Measurements from ENCODE around the gene SNX30.

The SNX30 gene

GRCh38 chr9:112885324-112885723 is 134.8 kb downstream of the SNX30 start:
- DNase-seq (ENCODE audit: low read depth) = no peak

- no peak for DNase-seq (ENCODE audit: low read depth)
Observed at GRCh38 chr9:112886351-112886750, 135.8 kb downstream of the SNX30 start.

- DNase-seq (ENCODE audit: low read depth) = no peak
Observed at GRCh38 chr9:112887381-112887780, 136.8 kb downstream of the SNX30 start.

- no peak for DNase-seq (ENCODE audit: low read depth)
Observed at GRCh38 chr9:112890106-112891081, 139.8 kb downstream of the SNX30 start, which contains the start of gene SLC46A2. Gene SLC46A2, minus strand, starts transcription at chr9:112890876. Its CDS starts 195 bp downstream, at chr9:112890681.

- DNase-seq (ENCODE audit: low read depth) = no peak
Observed at GRCh38 chr9:112891521-112891920, 141.0 kb downstream of the SNX30 start.

- no peak for DNase-seq (ENCODE audit: low read depth)
Observed at GRCh38 chr9:112892981-112893380, 142.4 kb downstream of the SNX30 start.

- no peak for DNase-seq (ENCODE audit: low read depth)
Observed at GRCh38 chr9:112894041-112894440, 143.5 kb downstream of the SNX30 start.

GRCh38 chr9:112894699-112895098 is 144.1 kb downstream of the SNX30 start:
- no peak for DNase-seq (ENCODE audit: low read depth)

- no peak for DNase-seq (ENCODE audit: low read depth)
Observed at GRCh38 chr9:112896131-112896530, 145.6 kb downstream of the SNX30 start.

- no peak for DNase-seq (ENCODE audit: low read depth)
Observed at GRCh38 chr9:112898872-112899311, 148.3 kb downstream of the SNX30 start.

- no peak for DNase-seq (ENCODE audit: low read depth)
Observed at GRCh38 chr9:112900488-112900887, 149.9 kb downstream of the SNX30 start.

GRCh38 chr9:112900901-112901300 is 150.3 kb downstream of the SNX30 start:
- DNase-seq (ENCODE audit: low read depth) = no peak

- no peak for DNase-seq (ENCODE audit: low read depth)
Observed at GRCh38 chr9:112905084-112905483, 154.5 kb downstream of the SNX30 start.

- no peak for DNase-seq (ENCODE audit: low read depth)
Observed at GRCh38 chr9:112911736-112912135, 161.2 kb downstream of the SNX30 start.

GRCh38 chr9:112912636-112913035 is 162.1 kb downstream of the SNX30 start:
- no peak for DNase-seq (ENCODE audit: low read depth)

- DNase-seq (ENCODE audit: low read depth) = no peak
Observed at GRCh38 chr9:112913326-112913725, 162.8 kb downstream of the SNX30 start.

- no peak for DNase-seq (ENCODE audit: low read depth)
Observed at GRCh38 chr9:112914524-112914923, 164.0 kb downstream of the SNX30 start.

GRCh38 chr9:112917047-112917986 is 166.8 kb downstream of the SNX30 start:
- DNase-seq (ENCODE audit: low read depth) = no peak

GRCh38 chr9:112917987-112918362 is 167.4 kb downstream of the SNX30 start:
- no peak for DNase-seq (ENCODE audit: low read depth)

GRCh38 chr9:112921549-112921948 is 171.0 kb downstream of the SNX30 start:
- DNase-seq (ENCODE audit: low read depth) = peak; percentile 24
